LNCaP clone FGC (cell line): ENCODE data around the gene CNDP1.

Source experiments
- DNase-seq: peaks from one replicate; pipeline ENCODE4 v3.0.0-alpha.2; 2011; ENCODE audit warnings: low read depth
- H3K4me3 ChIP-seq: 2 replicates; pipeline ENCODE4 v1.5.1; 2011; ENCODE audit warnings: mild to moderate bottlenecking, low read depth, low read length, control low read depth
- CTCF ChIP-seq: IDR thresholded peaks from 2 replicates; pipeline ENCODE4 v1.5.1; 2012; ENCODE audit warnings: mild to moderate bottlenecking; ENCODE audit not compliant: control insufficient read depth, insufficient read depth; ENCODE audit errors: extremely low read depth

Gene CNDP1

DNA sequence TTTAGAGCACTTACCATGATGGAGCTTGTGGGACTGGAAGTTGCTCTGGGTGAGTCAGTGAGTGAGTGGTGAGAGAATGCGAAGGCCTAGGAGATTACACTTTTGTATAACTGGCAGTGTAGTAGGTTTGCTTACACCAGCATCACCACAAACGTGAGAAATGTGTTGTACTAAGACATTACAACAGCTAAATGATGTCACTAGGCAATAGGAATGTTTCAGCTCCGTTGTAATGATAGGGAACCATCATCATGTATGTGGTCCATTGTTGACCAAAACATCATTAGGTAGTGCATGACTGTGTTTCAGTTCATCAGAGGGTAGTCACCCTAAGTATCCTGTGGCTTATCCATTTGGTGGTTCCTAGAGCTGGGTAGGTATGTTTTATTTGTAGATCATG is 75.2 kb downstream of the CNDP1 start:
- no peak for DNase-seq
- H3K4me3 ChIP-seq = no peak overlapping the region
- no peak for TF ChIP-seq CTCF

GRCh38 chr18:74610051-74610615 is 75.8 kb downstream of the CNDP1 start:
- DNase-seq = no peak
- TF ChIP-seq CTCF = no peak
- H3K4me3 ChIP-seq = no peak overlapping the region

- no peak overlapping the region for H3K4me3 ChIP-seq
- no peak for DNase-seq
- TF ChIP-seq CTCF = no peak
Measured at GRCh38 chr18:74610860-74611259, 76.6 kb downstream of the CNDP1 start.

DNA sequence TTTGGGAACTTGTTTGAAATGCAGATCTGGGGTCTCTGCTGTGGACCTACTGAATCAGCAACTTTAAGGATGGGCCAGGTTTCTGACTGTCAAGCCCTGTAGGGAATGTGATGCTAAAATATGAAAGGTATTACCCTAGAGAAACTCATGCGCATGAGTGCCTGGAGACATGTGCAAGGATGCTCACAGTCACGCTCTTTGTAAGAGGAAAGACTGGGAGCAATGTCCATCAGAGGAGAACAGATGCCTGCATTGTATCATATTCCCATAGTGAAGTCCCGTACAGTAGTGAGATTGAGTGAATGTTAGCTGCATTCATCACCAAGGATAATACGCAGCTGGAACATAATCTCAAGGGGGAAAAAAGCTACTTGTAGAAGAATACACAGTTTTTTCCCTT is 77.5 kb downstream of the CNDP1 start:
- no peak for TF ChIP-seq CTCF
- H3K4me3 ChIP-seq = no peak overlapping the region
- no peak for DNase-seq

DNA sequence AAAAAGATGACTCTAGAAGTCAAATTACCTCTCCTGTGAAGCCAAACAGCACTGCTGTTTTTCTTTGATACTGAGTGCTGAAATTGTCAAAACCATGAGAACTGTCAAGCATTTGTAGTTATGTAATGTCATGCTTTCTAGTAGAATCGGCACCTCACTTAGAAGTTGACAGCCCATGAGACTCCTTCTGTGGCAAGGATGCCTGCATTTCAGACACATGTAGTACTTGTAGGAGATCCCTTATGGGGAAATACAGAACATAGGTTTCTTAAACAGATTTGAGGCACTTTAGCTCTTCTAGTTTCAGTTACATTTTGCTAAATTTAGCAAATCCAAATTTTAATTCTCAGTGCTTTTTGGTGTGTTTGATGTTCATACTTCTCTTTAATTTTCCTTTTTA is 79.1 kb downstream of the CNDP1 start:
- TF ChIP-seq CTCF = no peak
- no peak for DNase-seq
- no peak overlapping the region for H3K4me3 ChIP-seq

DNA sequence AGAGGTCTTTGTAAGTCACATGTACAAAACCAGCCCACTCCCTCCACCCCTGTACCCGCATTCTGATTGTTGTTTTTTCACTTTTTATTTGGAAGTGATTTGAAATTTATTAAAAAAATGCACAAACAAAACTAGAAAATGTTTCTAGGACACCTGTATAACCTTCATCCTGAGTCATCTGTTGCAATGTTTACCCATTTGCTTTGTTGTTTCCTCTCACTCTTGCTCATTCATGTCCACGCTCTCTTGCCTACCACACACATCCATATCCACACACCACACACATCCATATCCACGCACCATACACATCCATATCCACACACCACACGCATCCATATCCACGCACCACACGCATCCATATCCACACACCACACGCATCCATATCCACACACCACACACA is 82.2 kb downstream of the CNDP1 start:
- no peak overlapping the region for H3K4me3 ChIP-seq
- no peak for TF ChIP-seq CTCF
- DNase-seq = no peak

DNA sequence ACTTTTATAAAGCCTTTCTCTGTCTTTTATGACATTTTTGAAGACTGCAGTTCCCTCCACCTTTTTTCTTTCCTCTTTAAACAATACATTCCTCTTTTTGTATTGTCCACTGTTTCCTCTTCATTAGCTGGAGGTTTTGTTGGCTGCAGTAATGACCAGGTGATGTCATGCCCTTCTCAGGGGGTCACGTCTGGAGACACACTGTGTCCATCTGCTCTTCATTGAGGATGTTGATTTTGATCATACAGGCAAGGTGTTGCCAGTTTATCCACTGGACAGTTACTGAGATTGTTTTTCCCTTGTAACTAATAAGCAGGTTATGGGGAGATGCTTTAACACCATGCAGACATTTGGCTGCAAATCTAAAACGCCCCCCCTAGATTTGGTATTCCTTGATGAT is 83.2 kb downstream of the CNDP1 start:
- TF ChIP-seq CTCF = no peak
- no peak for DNase-seq
- no peak overlapping the region for H3K4me3 ChIP-seq
